ENCODE results near the gene DCAF15.
A peak's percentile ranks its signal among the peaks of the same experiment; 100 is the strongest.

The DCAF15 gene

GRCh38 chr19:13935765-13936510, 16.4 kb upstream of the DCAF15 start:
- TF ChIP-seq CTCF (conservative IDR thresholded peaks at IDR 0.05; ENCODE audit: control insufficient read depth, insufficient read depth, low read depth, low read length) = no peak
- no peak overlapping the region for H3K4me3 ChIP-seq (ENCODE audit: control insufficient read depth, low read depth, low read length)
- DNase-seq (ENCODE audit: low read depth) = no peak

- TF ChIP-seq CTCF (conservative IDR thresholded peaks at IDR 0.05; ENCODE audit: control insufficient read depth, insufficient read depth, low read depth, low read length) = no peak
- peak overlapping the region; percentile 25 for H3K4me3 ChIP-seq (ENCODE audit: control insufficient read depth, low read depth, low read length)
- no peak for DNase-seq (ENCODE audit: low read depth)
Measured at GRCh38 chr19:13937479-13938300, 14.6 kb upstream of the DCAF15 start.

- peak; percentile 56 for DNase-seq (ENCODE audit: low read depth)
- peak within 1 kb of the TSS; percentile 25 for H3K4me3 ChIP-seq (ENCODE audit: control insufficient read depth, low read depth, low read length)
- TF ChIP-seq CTCF (conservative IDR thresholded peaks at IDR 0.05; ENCODE audit: control insufficient read depth, insufficient read depth, low read depth, low read length) = no peak
Measured at GRCh38 chr19:13938301-13939064, 13.8 kb upstream of the DCAF15 start, which contains the start of gene PODNL1. TSS of gene PODNL1 (minus strand) at chr19:13938417. CDS start at chr19:13938181, 236 bp downstream.

GRCh38 chr19:13942023-13942684, 10.2 kb upstream of the DCAF15 start:
- no peak overlapping the region for H3K4me3 ChIP-seq (ENCODE audit: control insufficient read depth, low read depth, low read length)
- DNase-seq (ENCODE audit: low read depth) = peak; percentile 20
- no peak for TF ChIP-seq CTCF (conservative IDR thresholded peaks at IDR 0.05; ENCODE audit: control insufficient read depth, insufficient read depth, low read depth, low read length)

- no peak for TF ChIP-seq CTCF (conservative IDR thresholded peaks at IDR 0.05; ENCODE audit: control insufficient read depth, insufficient read depth, low read depth, low read length)
- DNase-seq (ENCODE audit: low read depth) = no peak
- H3K4me3 ChIP-seq (ENCODE audit: control insufficient read depth, low read depth, low read length) = no peak overlapping the region
Measured at GRCh38 chr19:13946414-13946813, 5.9 kb upstream of the DCAF15 start.

- no peak overlapping the region for H3K4me3 ChIP-seq (ENCODE audit: control insufficient read depth, low read depth, low read length)
- no peak for DNase-seq (ENCODE audit: low read depth)
- no peak for TF ChIP-seq CTCF (conservative IDR thresholded peaks at IDR 0.05; ENCODE audit: control insufficient read depth, insufficient read depth, low read depth, low read length)
Measured at GRCh38 chr19:13951043-13951442, 1.3 kb upstream of the DCAF15 start.

Measured in fibroblast of mammary gland (primary cell).